ENCODE measurements around the gene RTCA. TPM values are rescaled to one million over a fixed set of nuclear protein-coding genes. Genes with fewer than 3 reads are reported as not detected.

RTCA gene
- total RNA-seq, 1 donor from 2014 or later: 49.7 TPM

DNA sequence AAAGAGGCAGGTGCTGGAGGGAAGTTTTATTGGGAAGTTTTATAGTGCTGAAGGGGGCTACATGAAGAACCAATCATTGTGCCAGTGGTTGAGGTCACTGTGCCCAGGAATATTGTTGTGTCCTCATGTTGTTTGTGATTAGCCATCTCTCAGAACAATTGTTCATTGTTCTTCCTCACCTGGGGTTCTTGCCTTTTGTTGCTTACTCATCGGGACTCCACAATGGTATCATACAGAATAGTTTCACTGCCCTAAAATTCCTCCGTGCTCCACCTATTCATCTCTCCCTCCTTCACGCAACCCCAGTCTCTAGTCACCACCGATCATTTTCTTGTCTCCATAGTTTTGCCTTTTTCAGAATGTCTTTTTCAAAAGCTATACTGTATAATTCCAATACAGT, 47.4 kb downstream of the RTCA start:
- H3K27me3 Mint-ChIP-seq (ENCODE audit: unreplicated experiment): peaks cover 2% of the 10 kb centered on the region
- H3K4me3 Mint-ChIP-seq (ENCODE audit: unreplicated experiment): no peak overlapping the region
- H3K4me1 Mint-ChIP-seq (ENCODE audit: low read depth, unreplicated experiment): no peaks in the 10 kb centered on the region
- no peaks in the 10 kb centered on the region for H3K9me3 Mint-ChIP-seq (ENCODE audit: unreplicated experiment)
- TF ChIP-seq, protein P1, sequence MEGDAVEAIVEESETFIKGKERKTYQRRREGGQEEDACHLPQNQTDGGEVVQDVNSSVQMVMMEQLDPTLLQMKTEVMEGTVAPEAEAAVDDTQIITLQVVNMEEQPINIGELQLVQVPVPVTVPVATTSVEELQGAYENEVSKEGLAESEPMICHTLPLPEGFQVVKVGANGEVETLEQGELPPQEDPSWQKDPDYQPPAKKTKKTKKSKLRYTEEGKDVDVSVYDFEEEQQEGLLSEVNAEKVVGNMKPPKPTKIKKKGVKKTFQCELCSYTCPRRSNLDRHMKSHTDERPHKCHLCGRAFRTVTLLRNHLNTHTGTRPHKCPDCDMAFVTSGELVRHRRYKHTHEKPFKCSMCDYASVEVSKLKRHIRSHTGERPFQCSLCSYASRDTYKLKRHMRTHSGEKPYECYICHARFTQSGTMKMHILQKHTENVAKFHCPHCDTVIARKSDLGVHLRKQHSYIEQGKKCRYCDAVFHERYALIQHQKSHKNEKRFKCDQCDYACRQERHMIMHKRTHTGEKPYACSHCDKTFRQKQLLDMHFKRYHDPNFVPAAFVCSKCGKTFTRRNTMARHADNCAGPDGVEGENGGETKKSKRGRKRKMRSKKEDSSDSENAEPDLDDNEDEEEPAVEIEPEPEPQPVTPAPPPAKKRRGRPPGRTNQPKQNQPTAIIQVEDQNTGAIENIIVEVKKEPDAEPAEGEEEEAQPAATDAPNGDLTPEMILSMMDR (IDR thresholded peaks at IDR 0.05; ENCODE audit: partially characterized antibody, unreplicated experiment): no peak
- DNase-seq: no peak
- no peak overlapping the region for H3K27ac Mint-ChIP-seq (ENCODE audit: unreplicated experiment)
- no peaks in the 10 kb centered on the region for H3K36me3 Mint-ChIP-seq (ENCODE audit: unreplicated experiment)

DNA sequence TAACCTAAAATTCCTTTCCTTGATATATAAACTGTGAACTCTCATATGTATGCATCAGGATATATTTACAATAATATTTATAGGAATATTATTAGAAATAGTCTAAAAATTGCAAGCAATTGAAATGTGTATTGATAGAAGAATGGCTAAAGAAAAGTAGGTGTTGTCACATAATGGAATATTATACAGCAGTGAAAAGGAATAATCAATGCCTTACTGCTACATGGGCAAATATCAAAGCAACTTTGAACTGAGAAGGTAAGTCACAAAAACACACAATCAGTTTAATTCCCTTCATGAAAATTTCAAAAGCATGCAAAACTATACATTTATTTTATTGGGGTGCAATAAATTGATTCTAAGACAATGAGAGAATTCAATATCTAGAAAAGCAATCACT, 50.6 kb downstream of the RTCA start:
- H3K9me3 Mint-ChIP-seq (ENCODE audit: unreplicated experiment): no peaks in the 10 kb centered on the region
- TF ChIP-seq, protein P1 (IDR thresholded peaks at IDR 0.05; ENCODE audit: partially characterized antibody, unreplicated experiment): no peak
- H3K4me3 Mint-ChIP-seq (ENCODE audit: unreplicated experiment): no peak overlapping the region
- H3K4me1 Mint-ChIP-seq (ENCODE audit: low read depth, unreplicated experiment): no peaks in the 10 kb centered on the region
- no peak overlapping the region for H3K27ac Mint-ChIP-seq (ENCODE audit: unreplicated experiment)
- no peaks in the 10 kb centered on the region for H3K36me3 Mint-ChIP-seq (ENCODE audit: unreplicated experiment)
- no peak for DNase-seq
- H3K27me3 Mint-ChIP-seq (ENCODE audit: unreplicated experiment): no peaks in the 10 kb centered on the region

- Mint-ChIP-seq H3K27ac (ENCODE audit: unreplicated experiment) (no peak overlapping the region), H3K4me3 (ENCODE audit: unreplicated experiment) (no peak overlapping the region), H3K4me1 (ENCODE audit: low read depth, unreplicated experiment) (no peaks in the 10 kb centered on the region), H3K27me3 (ENCODE audit: unreplicated experiment) (no peaks in the 10 kb centered on the region), H3K36me3 (ENCODE audit: unreplicated experiment) (no peaks in the 10 kb centered on the region), H3K9me3 (ENCODE audit: unreplicated experiment) (no peaks in the 10 kb centered on the region)
- DNase-seq: no peak
- TF ChIP-seq, protein P1 (IDR thresholded peaks at IDR 0.05; ENCODE audit: partially characterized antibody, unreplicated experiment): no peak
Observed at GRCh38 chr1:100320311-100321099, 54.5 kb downstream of the RTCA start.

DNA sequence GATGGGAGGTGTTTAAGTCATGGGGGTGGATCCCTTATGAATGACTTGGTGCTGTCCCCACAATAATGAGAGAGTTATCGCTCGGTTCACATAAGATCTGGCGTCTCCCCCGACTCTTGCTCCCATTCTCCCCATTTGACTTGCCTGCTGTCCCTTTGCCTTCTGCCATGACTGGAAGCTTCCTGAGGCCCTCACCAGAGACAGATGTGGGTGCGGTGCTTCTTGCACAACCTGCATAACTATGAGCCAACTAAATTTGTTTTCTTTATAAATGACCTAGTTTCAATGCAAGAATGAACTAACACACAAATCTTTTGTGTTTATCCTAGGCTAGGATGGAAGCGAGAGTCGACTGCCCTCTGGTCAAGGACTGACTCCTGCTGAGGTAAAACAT, 55.1 kb downstream of the RTCA start:
- H3K4me3 Mint-ChIP-seq (ENCODE audit: unreplicated experiment): no peak overlapping the region
- H3K4me1 Mint-ChIP-seq (ENCODE audit: low read depth, unreplicated experiment): no peaks in the 10 kb centered on the region
- no peak overlapping the region for H3K27ac Mint-ChIP-seq (ENCODE audit: unreplicated experiment)
- TF ChIP-seq, protein P1 (IDR thresholded peaks at IDR 0.05; ENCODE audit: partially characterized antibody, unreplicated experiment): no peak
- H3K27me3 Mint-ChIP-seq (ENCODE audit: unreplicated experiment): no peaks in the 10 kb centered on the region
- H3K9me3 Mint-ChIP-seq (ENCODE audit: unreplicated experiment): no peaks in the 10 kb centered on the region
- no peak for DNase-seq
- H3K36me3 Mint-ChIP-seq (ENCODE audit: unreplicated experiment): no peaks in the 10 kb centered on the region

- Mint-ChIP-seq H3K9me3 (ENCODE audit: unreplicated experiment) (no peaks in the 10 kb centered on the region), H3K4me1 (ENCODE audit: low read depth, unreplicated experiment) (no peaks in the 10 kb centered on the region), H3K27ac (ENCODE audit: unreplicated experiment) (no peak overlapping the region), H3K4me3 (ENCODE audit: unreplicated experiment) (no peak overlapping the region), H3K27me3 (ENCODE audit: unreplicated experiment) (no peaks in the 10 kb centered on the region), H3K36me3 (ENCODE audit: unreplicated experiment) (no peaks in the 10 kb centered on the region)
- TF ChIP-seq, protein P1 (IDR thresholded peaks at IDR 0.05; ENCODE audit: partially characterized antibody, unreplicated experiment): no peak
- DNase-seq: no peak
Observed at GRCh38 chr1:100321506-100321905, 55.5 kb downstream of the RTCA start.
